ENCODE measurements around the gene KLHDC3. TPM values are rescaled to one million over a fixed set of nuclear protein-coding genes. Genes with fewer than 3 reads are reported as not detected.
A peak's percentile ranks its signal among the peaks of the same experiment; 100 is the strongest.

The KLHDC3 gene
- total RNA-seq, 1 donor from 2014 or later: 154 TPM

- Mint-ChIP-seq H3K36me3 (ENCODE audit: low read depth, unreplicated experiment) (peaks cover 28% of the 10 kb centered on the region), H3K27me3 (ENCODE audit: unreplicated experiment) (peaks cover 7% of the 10 kb centered on the region), H3K4me3 (ENCODE audit: unreplicated experiment) (peak within 1 kb of the TSS; percentile 99), H3K27ac (ENCODE audit: unreplicated experiment) (peak within 1 kb of the TSS; percentile 96), H3K4me1 (ENCODE audit: unreplicated experiment) (peaks cover 29% of the 10 kb centered on the region), H3K9me3 (ENCODE audit: unreplicated experiment) (no peaks in the 10 kb centered on the region)
- peak; percentile 94 for DNase-seq (ENCODE audit: low spot score)
- no peak for TF ChIP-seq CTCF (IDR thresholded peaks at IDR 0.05; ENCODE audit: unreplicated experiment)
Observed at GRCh38 chr6:43059168-43060033, 45.4 kb downstream of the KLHDC3 start, which contains the start of the genes KLC4 and MRPL2. KLC4 (plus strand) TSS chr6:43059631; CDS start chr6:43061336, 1,705 bp downstream. MRPL2 (minus strand) TSS chr6:43059434; CDS start chr6:43059381, 53 bp downstream.

- Mint-ChIP-seq H3K27me3 (ENCODE audit: unreplicated experiment) (peaks cover 7% of the 10 kb centered on the region), H3K9me3 (ENCODE audit: unreplicated experiment) (no peaks in the 10 kb centered on the region), H3K4me1 (ENCODE audit: unreplicated experiment) (peaks cover 29% of the 10 kb centered on the region), H3K27ac (ENCODE audit: unreplicated experiment) (peak overlapping the region; percentile 96), H3K4me3 (ENCODE audit: unreplicated experiment) (peak overlapping the region; percentile 99), H3K36me3 (ENCODE audit: low read depth, unreplicated experiment) (peaks cover 33% of the 10 kb centered on the region)
- no peak for DNase-seq (ENCODE audit: low spot score)
- TF ChIP-seq CTCF (IDR thresholded peaks at IDR 0.05; ENCODE audit: unreplicated experiment): no peak
Observed at GRCh38 chr6:43060034-43060754, 46.1 kb downstream of the KLHDC3 start.

- H3K4me1 Mint-ChIP-seq (ENCODE audit: unreplicated experiment): peaks cover 29% of the 10 kb centered on the region
- peak overlapping the region; percentile 99 for H3K4me3 Mint-ChIP-seq (ENCODE audit: unreplicated experiment)
- TF ChIP-seq CTCF (IDR thresholded peaks at IDR 0.05; ENCODE audit: unreplicated experiment): no peak
- peaks cover 5% of the 10 kb centered on the region for H3K27me3 Mint-ChIP-seq (ENCODE audit: unreplicated experiment)
- H3K9me3 Mint-ChIP-seq (ENCODE audit: unreplicated experiment): no peaks in the 10 kb centered on the region
- H3K27ac Mint-ChIP-seq (ENCODE audit: unreplicated experiment): peak overlapping the region; percentile 84
- H3K36me3 Mint-ChIP-seq (ENCODE audit: low read depth, unreplicated experiment): peaks cover 31% of the 10 kb centered on the region
- no peak for DNase-seq (ENCODE audit: low spot score)
Observed at GRCh38 chr6:43060755-43061633, 46.9 kb downstream of the KLHDC3 start.

- Mint-ChIP-seq H3K9me3 (ENCODE audit: unreplicated experiment) (no peaks in the 10 kb centered on the region), H3K4me3 (ENCODE audit: unreplicated experiment) (peak overlapping the region; percentile 65), H3K27me3 (ENCODE audit: unreplicated experiment) (peaks cover 5% of the 10 kb centered on the region), H3K27ac (ENCODE audit: unreplicated experiment) (peak overlapping the region; percentile 42), H3K36me3 (ENCODE audit: low read depth, unreplicated experiment) (peaks cover 36% of the 10 kb centered on the region), H3K4me1 (ENCODE audit: unreplicated experiment) (peaks cover 29% of the 10 kb centered on the region)
- DNase-seq (ENCODE audit: low spot score): no peak
- TF ChIP-seq CTCF (IDR thresholded peaks at IDR 0.05; ENCODE audit: unreplicated experiment): no peak
Observed at GRCh38 chr6:43061861-43062260, 47.8 kb downstream of the KLHDC3 start.
